ENCODE results near the gene TMOD4.
"Not testable (repeated sequence)": the region's sequence is repeated elsewhere in the genome, so short reads cannot be mapped to it uniquely, and the experiment has no call there.

Gene TMOD4

GRCh38 chr1:151210830-151211229 lies 35.0 kb upstream of the TMOD4 start:
- TF ChIP-seq, protein P1, sequence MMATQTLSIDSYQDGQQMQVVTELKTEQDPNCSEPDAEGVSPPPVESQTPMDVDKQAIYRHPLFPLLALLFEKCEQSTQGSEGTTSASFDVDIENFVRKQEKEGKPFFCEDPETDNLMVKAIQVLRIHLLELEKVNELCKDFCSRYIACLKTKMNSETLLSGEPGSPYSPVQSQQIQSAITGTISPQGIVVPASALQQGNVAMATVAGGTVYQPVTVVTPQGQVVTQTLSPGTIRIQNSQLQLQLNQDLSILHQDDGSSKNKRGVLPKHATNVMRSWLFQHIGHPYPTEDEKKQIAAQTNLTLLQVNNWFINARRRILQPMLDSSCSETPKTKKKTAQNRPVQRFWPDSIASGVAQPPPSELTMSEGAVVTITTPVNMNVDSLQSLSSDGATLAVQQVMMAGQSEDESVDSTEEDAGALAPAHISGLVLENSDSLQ (IDR thresholded peaks at IDR 0.05), result no peak
- no peak for TF ChIP-seq TARDBP (IDR thresholded peaks at IDR 0.05)
- TF ChIP-seq ARNT (IDR thresholded peaks at IDR 0.05), result no peak
- no peak for TF ChIP-seq L3MBTL2 (conservative IDR thresholded peaks at IDR 0.05)
- TF ChIP-seq CTBP1 (IDR thresholded peaks at IDR 0.05; ENCODE audit: borderline replicate concordance), result no peak
- TF ChIP-seq BHLHE40 (IDR thresholded peaks at IDR 0.05; ENCODE audit: borderline replicate concordance), result no peak
- no peak for TF ChIP-seq HDGF (IDR thresholded peaks at IDR 0.05; ENCODE audit: borderline replicate concordance)
- no peak for TF ChIP-seq LEF1 (IDR thresholded peaks at IDR 0.05; ENCODE audit: borderline replicate concordance)
- TF ChIP-seq SP1 (IDR thresholded peaks at IDR 0.05), result no peak
- DNase-seq (ENCODE audit: extremely low spot score), result no peak
- CTCF ChIA-PET, result interaction anchor here (0.9 to 1.2 kb wide), 2 partner anchors 41 to 113 kb away, joined by 3 read pairs; no protein-coding TSS in a partner anchor
- POLR2A ChIA-PET, result interaction anchor here (1.5 kb wide), 1 partner anchor 21 kb away, joined by 7 read pairs; the partner anchor contains the start of gene VPS72

GRCh38 chr1:151205381-151205965 lies 29.7 kb upstream of the TMOD4 start:
- DNase-seq (ENCODE audit: extremely low spot score); CTCF ChIA-PET; POLR2A ChIA-PET: not testable (repeated sequence)

GRCh38 chr1:151199873-151200581 lies 24.2 kb upstream of the TMOD4 start:
- DNase-seq (ENCODE audit: extremely low spot score), result no peak
- CTCF ChIA-PET, result interaction anchor here (1.2 kb wide), 1 partner anchor 52 kb away, joined by 3 read pairs; no protein-coding TSS in a partner anchor

GRCh38 chr1:151198254-151199127 lies 22.7 kb upstream of the TMOD4 start, which contains the start of gene PIP5K1A:
Gene PIP5K1A, plus strand, starts transcription at chr1:151198552. Its CDS starts 445 bp downstream, at chr1:151198997.
- POLR2A ChIA-PET, result interaction anchor here (0.6 to 2.8 kb wide), 12 partner anchors 9 to 134 kb away, joined by 3 to 17 read pairs (median 6); partner anchors contain the start of genes PSMD4, VPS72 and ZNF687
- TF ChIP-seq TARDBP (IDR thresholded peaks at IDR 0.05) (peak; percentile 97), ARNT (IDR thresholded peaks at IDR 0.05) (no peak), FOXK2 (IDR thresholded peaks at IDR 0.05) (no peak), HDGF (IDR thresholded peaks at IDR 0.05; ENCODE audit: borderline replicate concordance) (no peak), L3MBTL2 (conservative IDR thresholded peaks at IDR 0.05) (peak; percentile 76), SUZ12 (IDR thresholded peaks at IDR 0.05) (no peak), LEF1 (IDR thresholded peaks at IDR 0.05; ENCODE audit: borderline replicate concordance) (no peak), FOXA1 (IDR thresholded peaks at IDR 0.05) (no peak), NFRKB (IDR thresholded peaks at IDR 0.05) (no peak)
- TF ChIP-seq, protein P1 (IDR thresholded peaks at IDR 0.05), result no peak
- DNase-seq (ENCODE audit: extremely low spot score), result peak; percentile 98
- CTCF ChIA-PET, result interaction anchor here (0.6 kb wide), 1 partner anchor 13 kb away, joined by 3 read pairs; no protein-coding TSS in a partner anchor

More at GRCh38 chr1:151199873-151200581, 24.2 kb upstream of the TMOD4 start:
- TF ChIP-seq BHLHE40 (IDR thresholded peaks at IDR 0.05; ENCODE audit: borderline replicate concordance) (no peak), ZNF384 (IDR thresholded peaks at IDR 0.05) (no peak)
- POLR2A ChIA-PET, result interaction anchor here (0.6 to 2.8 kb wide), 6 partner anchors 8 to 81 kb away, joined by 3 to 17 read pairs (median 10); partner anchors contain the start of genes VPS72 and ZNF687

- POLR2A ChIA-PET, result interaction anchor here (1.4 to 1.9 kb wide), 3 partner anchors 8 to 133 kb away, joined by 3 to 17 read pairs (median 9); partner anchors contain the start of genes PSMD4 and VPS72
- CTCF ChIA-PET, result no interaction called here
- no peak for DNase-seq (ENCODE audit: extremely low spot score)
- TF ChIP-seq, protein P1 (IDR thresholded peaks at IDR 0.05), result peak; percentile 51; the same call in 1 of the 2 replicates
- TF ChIP-seq LEF1 (IDR thresholded peaks at IDR 0.05; ENCODE audit: borderline replicate concordance), result no peak
Observed at GRCh38 chr1:151197863-151198253, 22.1 kb upstream of the TMOD4 start.

- CTCF ChIA-PET, result interaction anchor here (0.7 kb wide), 1 partner anchor 96 kb away, joined by 8 read pairs; no protein-coding TSS in a partner anchor
- POLR2A ChIA-PET, result interaction anchor here (1.2 kb wide), 1 partner anchor 31 kb away, joined by 3 read pairs; the partner anchor contains the start of genes LYSMD1 and SCNM1
- DNase-seq (ENCODE audit: extremely low spot score), result peak; percentile 65
- TF ChIP-seq ELF4 (IDR thresholded peaks at IDR 0.05) (no peak), CTBP1 (IDR thresholded peaks at IDR 0.05; ENCODE audit: borderline replicate concordance) (no peak), FOXA1 (IDR thresholded peaks at IDR 0.05) (no peak), NFRKB (IDR thresholded peaks at IDR 0.05) (no peak), SUZ12 (IDR thresholded peaks at IDR 0.05) (no peak), ZNF384 (IDR thresholded peaks at IDR 0.05) (peak; percentile 99), LEF1 (IDR thresholded peaks at IDR 0.05; ENCODE audit: borderline replicate concordance) (no peak), FOXM1 (IDR thresholded peaks at IDR 0.05; ENCODE audit: borderline replicate concordance) (no peak)
Observed at GRCh38 chr1:151196292-151196800, 20.6 kb upstream of the TMOD4 start.

GRCh38 chr1:151194894-151195594 lies 19.3 kb upstream of the TMOD4 start:
- DNase-seq (ENCODE audit: extremely low spot score), result not testable (repeated sequence)
- ChIA-PET CTCF (interaction anchor here (0.6 to 1.9 kb wide), 2 partner anchors 57 to 135 kb away, joined by 7 read pairs; no protein-coding TSS in a partner anchor), POLR2A (interaction anchor here (1.2 to 2.0 kb wide), 2 partner anchors 29 to 60 kb away, joined by 3 to 12 read pairs; partner anchors contain the start of genes LYSMD1, PSMD4 and SCNM1)
